GM23338 (cell line): ENCODE results near the gene GNG7. TPM values are rescaled to one million over a fixed set of nuclear protein-coding genes. Genes with fewer than 3 reads are reported as not detected.

ENCODE experiments used
- ATAC-seq: fragments of 200-7000 bp; cut with Tn5 transposase; 3 replicates; pipeline ENCODE4 v1.9.1; 2020
- DNase-seq: peaks from one replicate; pipeline ENCODE4 v3.0.0-alpha.2; 2015; ENCODE audit warnings: low spot score
- H2AFZ ChIP-seq: fragments of 200-600 bp; sonication (generic); 2 replicates; pipeline ENCODE4 v1.8.0; 2016; ENCODE audit warnings: antibody characterized with exemption, mild to moderate bottlenecking, moderate library complexity
- H3F3A ChIP-seq: fragments of 200-600 bp; sonication (generic); replicated peaks from 2 replicates; pipeline ENCODE4 v1.8.0; 2017; ENCODE audit warnings: antibody characterized with exemption, mixed run types, low read depth
- H3K27ac ChIP-seq: fragments of 200-600 bp; sonication (generic); 2 replicates; pipeline ENCODE4 v1.6.1; 2016; ENCODE audit warnings: low read depth
- H3K27me3 ChIP-seq: fragments of 200-600 bp; sonication (generic); 2 replicates; pipeline ENCODE4 v1.8.0; 2016; ENCODE audit warnings: mild to moderate bottlenecking, mixed run types, moderate library complexity; ENCODE audit not compliant: insufficient read depth
- H3K36me3 ChIP-seq: fragments of 200-600 bp; sonication (generic); 2 replicates; pipeline ENCODE4 v1.8.0; 2016; ENCODE audit warnings: mild to moderate bottlenecking; ENCODE audit not compliant: insufficient read depth
- H3K4me1 ChIP-seq: fragments of 200-600 bp; sonication (generic); 2 replicates; pipeline ENCODE4 v1.8.0; 2016; ENCODE audit warnings: mild to moderate bottlenecking, moderate library complexity; ENCODE audit not compliant: insufficient read depth
- H3K4me2 ChIP-seq: fragments of 200-600 bp; sonication (generic); 2 replicates; pipeline ENCODE4 v1.7.1; 2017; ENCODE audit warnings: mixed run types
- H3K4me3 ChIP-seq: fragments of 200-600 bp; sonication (generic); 2 replicates; pipeline ENCODE4 v1.6.1; 2016; ENCODE audit warnings: mixed run types
- H3K79me2 ChIP-seq: fragments of 200-600 bp; sonication (generic); replicated peaks from 2 replicates; pipeline ENCODE4 v1.8.0; 2017; ENCODE audit warnings: mild to moderate bottlenecking; ENCODE audit not compliant: insufficient read depth
- H3K9me2 ChIP-seq: fragments of 200-600 bp; sonication (generic); 2 replicates; pipeline ENCODE4 v1.8.0; 2017; ENCODE audit not compliant: insufficient read depth
- H4K20me1 ChIP-seq: fragments of 200-600 bp; sonication (generic); replicated peaks from 2 replicates; pipeline ENCODE4 v1.8.0; 2017; ENCODE audit warnings: mild to moderate bottlenecking; ENCODE audit not compliant: insufficient read depth
- H3K27ac Mint-ChIP-seq: 2 replicates; pipeline ENCODE4 v1.8.0; 2020; ENCODE audit warnings: inconsistent platforms, mild to moderate bottlenecking, moderate library complexity, mixed read lengths
- H3K27me3 Mint-ChIP-seq: 3 replicates; pipeline ENCODE4 v1.8.0; 2022; ENCODE audit warnings: low read depth, mild to moderate bottlenecking, moderate library complexity, mixed read lengths, inconsistent platforms; ENCODE audit not compliant: insufficient read depth, poor library complexity
- H3K36me3 Mint-ChIP-seq: 3 replicates; pipeline ENCODE4 v1.8.0; 2021; ENCODE audit warnings: low read depth, mild to moderate bottlenecking, inconsistent platforms, moderate library complexity, mixed read lengths
- H3K4me1 Mint-ChIP-seq: 3 replicates; pipeline ENCODE4 v1.8.0; 2020; ENCODE audit warnings: mild to moderate bottlenecking, inconsistent platforms, mixed read lengths
- H3K4me3 Mint-ChIP-seq: 3 replicates; pipeline ENCODE4 v1.8.0; 2021; ENCODE audit warnings: moderate library complexity, mild to moderate bottlenecking, inconsistent platforms, mixed read lengths
- H3K9me3 Mint-ChIP-seq: 3 replicates; pipeline ENCODE4 v1.8.0; 2020; ENCODE audit warnings: moderate library complexity, mild to moderate bottlenecking, inconsistent platforms, mixed read lengths
- CREB1 ChIP-seq: fragments of 250-450 bp; sonication (Bioruptor Pico); IDR thresholded peaks from 2 replicates; pipeline ENCODE4 v1.5.0; 2020; ENCODE audit warnings: low read depth, mild to moderate bottlenecking, moderate library complexity
- EZH2 ChIP-seq: fragments of 200-600 bp; sonication (generic); IDR thresholded peaks from one replicate; pipeline ENCODE4 v1.8.0; 2017; ENCODE audit warnings: antibody characterized with exemption, mild to moderate bottlenecking, low read depth; ENCODE audit not compliant: unreplicated experiment
- EZH2phosphoT487 ChIP-seq: fragments of 200-600 bp; sonication (generic); IDR thresholded peaks from one replicate; pipeline ENCODE4 v1.8.1; 2018; ENCODE audit warnings: antibody characterized with exemption; ENCODE audit not compliant: unreplicated experiment
- JUNB ChIP-seq: IDR thresholded peaks from one replicate; pipeline ENCODE4 v1.6.1; 2016; ENCODE audit warnings: antibody characterized with exemption; ENCODE audit not compliant: unreplicated experiment
- NANOG ChIP-seq: IDR thresholded peaks from 2 replicates; pipeline ENCODE4 v1.6.1; 2016; ENCODE audit warnings: antibody characterized with exemption, borderline replicate concordance
- STAT1 ChIP-seq: IDR thresholded peaks from one replicate; pipeline ENCODE4 v1.6.1; 2016; ENCODE audit warnings: antibody characterized with exemption; ENCODE audit not compliant: unreplicated experiment
- ZNF114 ChIP-seq: fragments of 250-450 bp; sonication (Bioruptor Pico); IDR thresholded peaks from 2 replicates; pipeline ENCODE4 v1.5.0; 2020; ENCODE audit warnings: mild to moderate bottlenecking, moderate library complexity
- ZNF331 ChIP-seq: fragments of 250-450 bp; sonication (Bioruptor Pico); IDR thresholded peaks from 2 replicates; pipeline ENCODE4 v1.5.0; 2020; ENCODE audit warnings: low read depth, mild to moderate bottlenecking, moderate library complexity
- polyA plus RNA-seq: library from polyadenylated mRNA; unstranded; fragments of >200 nt; fragmentation: Nextera tagmentation; extraction: Ambion mirVana; gene quantifications from 2 replicates; pipeline ENCODE4 v1.2.1, GENCODE V29; 2016
- total RNA-seq: library from RNA; depleted of rRNA; stranded (reverse); fragments of >200 nt; shearing (Covaris generic); gene quantifications from 2 replicates; pipeline ENCODE4 v1.2.3, GENCODE V29; 2014
- TF ChIP-seq, protein P1 (sequence below): IDR thresholded peaks from one replicate; pipeline ENCODE4 v1.6.1; 2018; ENCODE audit warnings: antibody characterized with exemption; ENCODE audit not compliant: unreplicated experiment
- TF ChIP-seq, protein P2 (sequence below): fragments of 250-450 bp; sonication (Bioruptor Pico); IDR thresholded peaks from 2 replicates; pipeline ENCODE4 v1.5.0; 2020; ENCODE audit warnings: mild to moderate bottlenecking, moderate library complexity

GNG7 gene
- total and polyA plus RNA-seq, 2 experiments from 2014 or later: 5.1 to 5.4 TPM

DNA sequence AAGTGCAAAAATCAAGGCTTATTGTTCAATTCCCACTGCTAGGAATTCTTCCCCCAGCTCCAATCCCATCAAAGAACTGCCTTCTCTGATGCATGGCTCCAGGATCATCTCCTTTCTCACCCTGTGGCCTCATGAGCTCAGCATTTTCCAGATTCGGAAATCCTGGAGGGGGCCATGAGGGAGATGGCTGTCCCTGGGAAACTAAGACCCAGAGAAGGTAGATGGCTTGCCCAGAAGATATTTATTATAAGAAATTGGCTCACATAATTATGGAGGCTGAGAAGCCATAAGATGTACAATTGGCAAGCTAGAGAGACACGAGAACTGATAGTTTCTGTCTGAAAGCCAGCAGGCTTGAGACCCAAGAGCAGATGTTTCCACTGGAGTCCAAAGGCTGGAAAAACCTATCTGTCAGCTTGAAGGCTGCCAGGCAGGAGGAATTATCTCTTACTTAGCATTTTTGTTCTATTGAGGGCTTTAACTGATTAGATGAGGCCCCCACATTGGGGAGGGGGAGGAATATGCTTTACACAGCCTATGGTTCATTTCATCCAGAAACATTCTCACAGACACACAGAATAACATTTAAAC is 168.0 kb downstream of the GNG7 start (continued):
- TF ChIP-seq STAT1: no peak

- H3K36me3 Mint-ChIP-seq: peaks cover 3% of the 10 kb centered on the region; the same call in 2 of the 3 replicates
- Histone ChIP-seq H3K4me3 (no peak overlapping the region), H4K20me1 (no peaks in the 10 kb centered on the region), H3K4me1 (no peaks in the 10 kb centered on the region), H3K79me2 (no peaks in the 10 kb centered on the region), H2AFZ (no peak overlapping the region), H3K36me3 (peaks cover 11% of the 10 kb centered on the region; the same call in 1 of the 2 replicates), H3K4me2 (no peak overlapping the region), H3K9me2 (no peaks in the 10 kb centered on the region), H3K27ac (no peak overlapping the region), H3K27me3 (no peaks in the 10 kb centered on the region), H3F3A (no peaks in the 10 kb centered on the region)
- peaks cover 11% of the 10 kb centered on the region; the same call in 2 of the 3 replicates for H3K9me3 Mint-ChIP-seq
- ATAC-seq: no peak
- no peak overlapping the region for H3K4me3 Mint-ChIP-seq
- peaks cover 2% of the 10 kb centered on the region; the same call in 2 of the 3 replicates for H3K4me1 Mint-ChIP-seq
- no peak for DNase-seq
- TF ChIP-seq STAT1 (no peak), ZNF331 (CRISPR knock-in tag) (no peak), EZH2 (no peak), NANOG (no peak), CREB1 (no peak), JUNB (no peak), EZH2phosphoT487 (no peak), ZNF114 (CRISPR knock-in tag) (no peak)
- TF ChIP-seq, protein P1, sequence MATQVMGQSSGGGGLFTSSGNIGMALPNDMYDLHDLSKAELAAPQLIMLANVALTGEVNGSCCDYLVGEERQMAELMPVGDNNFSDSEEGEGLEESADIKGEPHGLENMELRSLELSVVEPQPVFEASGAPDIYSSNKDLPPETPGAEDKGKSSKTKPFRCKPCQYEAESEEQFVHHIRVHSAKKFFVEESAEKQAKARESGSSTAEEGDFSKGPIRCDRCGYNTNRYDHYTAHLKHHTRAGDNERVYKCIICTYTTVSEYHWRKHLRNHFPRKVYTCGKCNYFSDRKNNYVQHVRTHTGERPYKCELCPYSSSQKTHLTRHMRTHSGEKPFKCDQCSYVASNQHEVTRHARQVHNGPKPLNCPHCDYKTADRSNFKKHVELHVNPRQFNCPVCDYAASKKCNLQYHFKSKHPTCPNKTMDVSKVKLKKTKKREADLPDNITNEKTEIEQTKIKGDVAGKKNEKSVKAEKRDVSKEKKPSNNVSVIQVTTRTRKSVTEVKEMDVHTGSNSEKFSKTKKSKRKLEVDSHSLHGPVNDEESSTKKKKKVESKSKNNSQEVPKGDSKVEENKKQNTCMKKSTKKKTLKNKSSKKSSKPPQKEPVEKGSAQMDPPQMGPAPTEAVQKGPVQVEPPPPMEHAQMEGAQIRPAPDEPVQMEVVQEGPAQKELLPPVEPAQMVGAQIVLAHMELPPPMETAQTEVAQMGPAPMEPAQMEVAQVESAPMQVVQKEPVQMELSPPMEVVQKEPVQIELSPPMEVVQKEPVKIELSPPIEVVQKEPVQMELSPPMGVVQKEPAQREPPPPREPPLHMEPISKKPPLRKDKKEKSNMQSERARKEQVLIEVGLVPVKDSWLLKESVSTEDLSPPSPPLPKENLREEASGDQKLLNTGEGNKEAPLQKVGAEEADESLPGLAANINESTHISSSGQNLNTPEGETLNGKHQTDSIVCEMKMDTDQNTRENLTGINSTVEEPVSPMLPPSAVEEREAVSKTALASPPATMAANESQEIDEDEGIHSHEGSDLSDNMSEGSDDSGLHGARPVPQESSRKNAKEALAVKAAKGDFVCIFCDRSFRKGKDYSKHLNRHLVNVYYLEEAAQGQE: no peak
- TF ChIP-seq, protein P2, sequence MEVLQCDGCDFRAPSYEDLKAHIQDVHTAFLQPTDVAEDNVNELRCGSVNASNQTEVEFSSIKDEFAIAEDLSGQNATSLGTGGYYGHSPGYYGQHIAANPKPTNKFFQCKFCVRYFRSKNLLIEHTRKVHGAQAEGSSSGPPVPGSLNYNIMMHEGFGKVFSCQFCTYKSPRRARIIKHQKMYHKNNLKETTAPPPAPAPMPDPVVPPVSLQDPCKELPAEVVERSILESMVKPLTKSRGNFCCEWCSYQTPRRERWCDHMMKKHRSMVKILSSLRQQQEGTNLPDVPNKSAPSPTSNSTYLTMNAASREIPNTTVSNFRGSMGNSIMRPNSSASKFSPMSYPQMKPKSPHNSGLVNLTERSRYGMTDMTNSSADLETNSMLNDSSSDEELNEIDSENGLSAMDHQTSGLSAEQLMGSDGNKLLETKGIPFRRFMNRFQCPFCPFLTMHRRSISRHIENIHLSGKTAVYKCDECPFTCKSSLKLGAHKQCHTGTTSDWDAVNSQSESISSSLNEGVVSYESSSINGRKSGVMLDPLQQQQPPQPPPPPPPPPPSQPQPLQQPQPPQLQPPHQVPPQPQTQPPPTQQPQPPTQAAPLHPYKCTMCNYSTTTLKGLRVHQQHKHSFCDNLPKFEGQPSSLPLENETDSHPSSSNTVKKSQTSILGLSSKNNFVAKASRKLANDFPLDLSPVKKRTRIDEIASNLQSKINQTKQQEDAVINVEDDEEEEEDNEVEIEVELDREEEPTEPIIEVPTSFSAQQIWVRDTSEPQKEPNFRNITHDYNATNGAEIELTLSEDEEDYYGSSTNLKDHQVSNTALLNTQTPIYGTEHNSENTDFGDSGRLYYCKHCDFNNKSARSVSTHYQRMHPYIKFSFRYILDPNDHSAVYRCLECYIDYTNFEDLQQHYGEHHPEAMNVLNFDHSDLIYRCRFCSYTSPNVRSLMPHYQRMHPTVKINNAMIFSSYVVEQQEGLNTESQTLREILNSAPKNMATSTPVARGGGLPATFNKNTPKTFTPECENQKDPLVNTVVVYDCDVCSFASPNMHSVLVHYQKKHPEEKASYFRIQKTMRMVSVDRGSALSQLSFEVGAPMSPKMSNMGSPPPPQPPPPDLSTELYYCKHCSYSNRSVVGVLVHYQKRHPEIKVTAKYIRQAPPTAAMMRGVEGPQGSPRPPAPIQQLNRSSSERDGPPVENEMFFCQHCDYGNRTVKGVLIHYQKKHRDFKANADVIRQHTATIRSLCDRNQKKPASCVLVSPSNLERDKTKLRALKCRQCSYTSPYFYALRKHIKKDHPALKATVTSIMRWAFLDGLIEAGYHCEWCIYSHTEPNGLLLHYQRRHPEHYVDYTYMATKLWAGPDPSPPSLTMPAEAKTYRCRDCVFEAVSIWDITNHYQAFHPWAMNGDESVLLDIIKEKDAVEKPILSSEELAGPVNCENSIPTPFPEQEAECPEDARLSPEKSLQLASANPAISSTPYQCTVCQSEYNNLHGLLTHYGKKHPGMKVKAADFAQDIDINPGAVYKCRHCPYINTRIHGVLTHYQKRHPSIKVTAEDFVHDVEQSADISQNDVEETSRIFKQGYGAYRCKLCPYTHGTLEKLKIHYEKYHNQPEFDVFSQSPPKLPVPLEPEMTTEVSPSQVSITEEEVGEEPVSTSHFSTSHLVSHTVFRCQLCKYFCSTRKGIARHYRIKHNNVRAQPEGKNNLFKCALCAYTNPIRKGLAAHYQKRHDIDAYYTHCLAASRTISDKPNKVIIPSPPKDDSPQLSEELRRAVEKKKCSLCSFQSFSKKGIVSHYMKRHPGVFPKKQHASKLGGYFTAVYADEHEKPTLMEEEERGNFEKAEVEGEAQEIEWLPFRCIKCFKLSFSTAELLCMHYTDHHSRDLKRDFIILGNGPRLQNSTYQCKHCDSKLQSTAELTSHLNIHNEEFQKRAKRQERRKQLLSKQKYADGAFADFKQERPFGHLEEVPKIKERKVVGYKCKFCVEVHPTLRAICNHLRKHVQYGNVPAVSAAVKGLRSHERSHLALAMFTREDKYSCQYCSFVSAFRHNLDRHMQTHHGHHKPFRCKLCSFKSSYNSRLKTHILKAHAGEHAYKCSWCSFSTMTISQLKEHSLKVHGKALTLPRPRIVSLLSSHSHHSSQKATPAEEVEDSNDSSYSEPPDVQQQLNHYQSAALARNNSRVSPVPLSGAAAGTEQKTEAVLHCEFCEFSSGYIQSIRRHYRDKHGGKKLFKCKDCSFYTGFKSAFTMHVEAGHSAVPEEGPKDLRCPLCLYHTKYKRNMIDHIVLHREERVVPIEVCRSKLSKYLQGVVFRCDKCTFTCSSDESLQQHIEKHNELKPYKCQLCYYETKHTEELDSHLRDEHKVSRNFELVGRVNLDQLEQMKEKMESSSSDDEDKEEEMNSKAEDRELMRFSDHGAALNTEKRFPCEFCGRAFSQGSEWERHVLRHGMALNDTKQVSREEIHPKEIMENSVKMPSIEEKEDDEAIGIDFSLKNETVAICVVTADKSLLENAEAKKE (CRISPR knock-in tag): no peak
- peaks cover 8% of the 10 kb centered on the region for H3K27me3 Mint-ChIP-seq
- no peak overlapping the region for H3K27ac Mint-ChIP-seq
Observed at GRCh38 chr19:2533686-2534422, 168.6 kb downstream of the GNG7 start.
